ENCODE results near the gene VSTM2L.

The VSTM2L gene

GRCh38 chr20:37971561-37972127 is 68.7 kb downstream of the VSTM2L start:
- no peak for DNase-seq
- no peak overlapping the region for H2AFZ ChIP-seq (ENCODE audit: insufficient read depth, low read length, poor library complexity)
- H3K27ac ChIP-seq (ENCODE audit: low read depth, low read length), result no peak overlapping the region
- H3K18ac ChIP-seq (ENCODE audit: low read length), result no peak overlapping the region
- no peak overlapping the region for H2AK5ac ChIP-seq (ENCODE audit: low read length)
- H3K79me1 ChIP-seq (ENCODE audit: low read length), result no peaks in the 10 kb centered on the region
- H3K27me3 ChIP-seq (ENCODE audit: insufficient read depth, low read length), result no peaks in the 10 kb centered on the region
- H3K4ac ChIP-seq (ENCODE audit: low read depth, low read length), result no peak overlapping the region
- no peak overlapping the region for H3K4me3 ChIP-seq (ENCODE audit: low read depth, low read length)
- H3K4me1 ChIP-seq (ENCODE audit: control insufficient read depth in 1 of 2, insufficient read depth in 2 of 2, low read length in 2 of 2), result peaks cover 0 to 5% of the 10 kb centered on the region in 2 experiments
- no peak overlapping the region for H3K9ac ChIP-seq (ENCODE audit: low read length)
- H2BK12ac ChIP-seq (ENCODE audit: low read length), result no peak overlapping the region
- WGBS (ENCODE audit: extremely low coverage, insufficient coverage, insufficient read length), result no CpG with 5 or more reads among the region's 5 CpGs
- peaks cover 2% of the 10 kb centered on the region for H3K9me3 ChIP-seq (ENCODE audit: insufficient read depth, low read depth, low read length)
- H3K23ac ChIP-seq (ENCODE audit: low read length), result no peak overlapping the region
- H3K79me2 ChIP-seq (ENCODE audit: control insufficient read depth, insufficient read depth, low read length, poor library complexity), result no peaks in the 10 kb centered on the region
- no peak overlapping the region for H4K91ac ChIP-seq (ENCODE audit: low read depth, low read length)
- H3K14ac ChIP-seq (ENCODE audit: low read length), result no peak overlapping the region
- H4K8ac ChIP-seq (ENCODE audit: low read depth, low read length), result no peak overlapping the region
- no peak overlapping the region for H2BK120ac ChIP-seq (ENCODE audit: insufficient read depth, low read length, poor library complexity)
- no peaks in the 10 kb centered on the region for H3K36me3 ChIP-seq (ENCODE audit: control insufficient read depth in 1 of 2, insufficient read depth in 2 of 2, low read length in 2 of 2)
- no peak overlapping the region for H4K12ac ChIP-seq (ENCODE audit: low read depth, low read length)
- no peak overlapping the region for H2BK5ac ChIP-seq (ENCODE audit: low read depth, low read length, poor library complexity)
- H3K4me2 ChIP-seq (ENCODE audit: low read length), result no peak overlapping the region

DNA sequence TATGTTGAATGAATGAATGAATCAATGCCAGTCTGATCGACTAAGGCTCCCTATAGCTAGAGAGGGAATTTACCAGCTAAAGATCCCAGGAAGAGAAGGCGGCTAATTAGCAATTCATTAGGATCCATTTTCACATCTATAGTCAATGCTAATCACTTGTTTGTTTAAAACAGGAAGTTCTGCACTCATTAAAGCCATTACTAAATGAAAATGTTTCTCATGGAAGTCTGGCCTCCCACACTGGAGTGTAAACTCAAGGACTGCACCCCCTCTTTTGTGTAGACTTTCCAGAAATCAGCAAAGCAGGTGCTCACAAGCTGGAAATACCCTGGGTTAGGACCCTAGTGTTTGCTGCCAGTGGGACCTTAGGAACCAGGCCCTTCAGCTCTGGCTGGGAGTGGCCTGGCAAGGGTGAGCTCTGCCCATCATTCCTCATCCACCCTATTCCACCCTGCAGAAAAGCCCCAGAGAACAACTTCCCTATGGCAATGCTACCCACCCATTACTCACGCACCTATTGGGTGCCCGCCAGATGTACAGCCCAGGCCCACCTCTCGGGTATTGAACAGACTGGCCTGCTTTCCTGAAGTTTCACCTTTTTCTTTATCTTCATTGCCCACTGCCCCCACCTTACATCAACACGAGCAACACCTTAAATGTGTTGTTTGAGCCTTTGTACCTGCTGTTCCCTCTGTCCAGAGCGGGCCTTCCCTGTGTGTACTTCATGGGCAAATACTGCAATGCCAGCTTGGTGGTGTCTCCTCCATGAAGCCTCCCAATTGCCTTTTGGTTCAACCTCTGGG is 69.5 kb downstream of the VSTM2L start:
- peaks cover 0 to 5% of the 10 kb centered on the region in 2 experiments for H3K4me1 ChIP-seq (ENCODE audit: control insufficient read depth in 1 of 2, insufficient read depth in 2 of 2, low read length in 2 of 2)
- no peaks in the 10 kb centered on the region for H3K27me3 ChIP-seq (ENCODE audit: insufficient read depth, low read length)
- H3K9ac ChIP-seq (ENCODE audit: low read length), result no peak overlapping the region
- H3K14ac ChIP-seq (ENCODE audit: low read length), result no peak overlapping the region
- H3K79me2 ChIP-seq (ENCODE audit: control insufficient read depth, insufficient read depth, low read length, poor library complexity), result no peaks in the 10 kb centered on the region
- no peak overlapping the region for H3K4me2 ChIP-seq (ENCODE audit: low read length)
- H3K4ac ChIP-seq (ENCODE audit: low read depth, low read length), result no peak overlapping the region
- H4K91ac ChIP-seq (ENCODE audit: low read depth, low read length), result no peak overlapping the region
- H2AK5ac ChIP-seq (ENCODE audit: low read length), result no peak overlapping the region
- no peaks in the 10 kb centered on the region for H3K36me3 ChIP-seq (ENCODE audit: control insufficient read depth in 1 of 2, insufficient read depth in 2 of 2, low read length in 2 of 2)
- H3K18ac ChIP-seq (ENCODE audit: low read length), result no peak overlapping the region
- no peak overlapping the region for H3K23ac ChIP-seq (ENCODE audit: low read length)
- H2AFZ ChIP-seq (ENCODE audit: insufficient read depth, low read length, poor library complexity), result no peak overlapping the region
- no peak overlapping the region for H2BK120ac ChIP-seq (ENCODE audit: insufficient read depth, low read length, poor library complexity)
- no peaks in the 10 kb centered on the region for H3K79me1 ChIP-seq (ENCODE audit: low read length)
- WGBS (ENCODE audit: extremely low coverage, insufficient coverage, insufficient read length), result no CpG with 5 or more reads among the region's 7 CpGs
- no peak overlapping the region for H3K4me3 ChIP-seq (ENCODE audit: low read depth, low read length)
- no peak overlapping the region for H2BK5ac ChIP-seq (ENCODE audit: low read depth, low read length, poor library complexity)
- H2BK12ac ChIP-seq (ENCODE audit: low read length), result no peak overlapping the region
- peaks cover 2% of the 10 kb centered on the region for H3K9me3 ChIP-seq (ENCODE audit: insufficient read depth, low read depth, low read length)
- H4K12ac ChIP-seq (ENCODE audit: low read depth, low read length), result no peak overlapping the region
- H4K8ac ChIP-seq (ENCODE audit: low read depth, low read length), result no peak overlapping the region
- H3K27ac ChIP-seq (ENCODE audit: low read depth, low read length), result no peak overlapping the region
- no peak for DNase-seq

- H4K8ac ChIP-seq (ENCODE audit: low read depth, low read length), result no peak overlapping the region
- no peak overlapping the region for H3K4me2 ChIP-seq (ENCODE audit: low read length)
- H2AK5ac ChIP-seq (ENCODE audit: low read length), result no peak overlapping the region
- H2BK12ac ChIP-seq (ENCODE audit: low read length), result no peak overlapping the region
- H3K18ac ChIP-seq (ENCODE audit: low read length), result no peak overlapping the region
- peaks cover 4% of the 10 kb centered on the region for H3K9me3 ChIP-seq (ENCODE audit: insufficient read depth, low read depth, low read length)
- H3K4me3 ChIP-seq (ENCODE audit: low read depth, low read length), result no peak overlapping the region
- no peak overlapping the region for H3K4ac ChIP-seq (ENCODE audit: low read depth, low read length)
- no peak overlapping the region for H2BK120ac ChIP-seq (ENCODE audit: insufficient read depth, low read length, poor library complexity)
- H3K27me3 ChIP-seq (ENCODE audit: insufficient read depth, low read length), result no peaks in the 10 kb centered on the region
- WGBS (ENCODE audit: extremely low coverage, insufficient coverage, insufficient read length), result no CpG with 5 or more reads among the region's 12 CpGs
- no peak overlapping the region for H4K12ac ChIP-seq (ENCODE audit: low read depth, low read length)
- no peak overlapping the region for H4K91ac ChIP-seq (ENCODE audit: low read depth, low read length)
- H3K27ac ChIP-seq (ENCODE audit: low read depth, low read length), result no peak overlapping the region
- H3K4me1 ChIP-seq (ENCODE audit: control insufficient read depth in 1 of 2, insufficient read depth in 2 of 2, low read length in 2 of 2), result peaks cover 0 to 5% of the 10 kb centered on the region in 2 experiments
- no peaks in the 10 kb centered on the region for H3K79me1 ChIP-seq (ENCODE audit: low read length)
- no peak overlapping the region for H3K9ac ChIP-seq (ENCODE audit: low read length)
- no peak overlapping the region for H2BK5ac ChIP-seq (ENCODE audit: low read depth, low read length, poor library complexity)
- H2AFZ ChIP-seq (ENCODE audit: insufficient read depth, low read length, poor library complexity), result no peak overlapping the region
- no peaks in the 10 kb centered on the region for H3K79me2 ChIP-seq (ENCODE audit: control insufficient read depth, insufficient read depth, low read length, poor library complexity)
- H3K36me3 ChIP-seq (ENCODE audit: control insufficient read depth in 1 of 2, insufficient read depth in 2 of 2, low read length in 2 of 2), result no peaks in the 10 kb centered on the region
- no peak for DNase-seq
- no peak overlapping the region for H3K14ac ChIP-seq (ENCODE audit: low read length)
- H3K23ac ChIP-seq (ENCODE audit: low read length), result no peak overlapping the region
Observed at GRCh38 chr20:37973059-37973910, 70.4 kb downstream of the VSTM2L start.

- Histone ChIP-seq H3K79me1 (ENCODE audit: low read length) (no peaks in the 10 kb centered on the region), H3K36me3 (ENCODE audit: control insufficient read depth in 1 of 2, insufficient read depth in 2 of 2, low read length in 2 of 2) (peaks cover 0 to 3% of the 10 kb centered on the region in 2 experiments), H4K8ac (ENCODE audit: low read depth, low read length) (no peak overlapping the region), H4K12ac (ENCODE audit: low read depth, low read length) (no peak overlapping the region), H3K23ac (ENCODE audit: low read length) (no peak overlapping the region), H3K9me3 (ENCODE audit: insufficient read depth, low read depth, low read length) (peaks cover 2% of the 10 kb centered on the region), H3K79me2 (ENCODE audit: control insufficient read depth, insufficient read depth, low read length, poor library complexity) (no peaks in the 10 kb centered on the region), H2BK120ac (ENCODE audit: insufficient read depth, low read length, poor library complexity) (no peak overlapping the region), H3K4ac (ENCODE audit: low read depth, low read length) (no peak overlapping the region), H3K4me3 (ENCODE audit: low read depth, low read length) (no peak overlapping the region), H4K91ac (ENCODE audit: low read depth, low read length) (no peak overlapping the region), H3K27me3 (ENCODE audit: insufficient read depth, low read length) (no peaks in the 10 kb centered on the region), H2BK12ac (ENCODE audit: low read length) (no peak overlapping the region), H3K4me1 (ENCODE audit: control insufficient read depth in 1 of 2, insufficient read depth in 2 of 2, low read length in 2 of 2) (no peaks in the 10 kb centered on the region), H2AK5ac (ENCODE audit: low read length) (no peak overlapping the region), H3K14ac (ENCODE audit: low read length) (no peak overlapping the region), H3K18ac (ENCODE audit: low read length) (no peak overlapping the region), H2AFZ (ENCODE audit: insufficient read depth, low read length, poor library complexity) (no peak overlapping the region), H3K9ac (ENCODE audit: low read length) (no peak overlapping the region), H2BK5ac (ENCODE audit: low read depth, low read length, poor library complexity) (no peak overlapping the region), H3K27ac (ENCODE audit: low read depth, low read length) (no peak overlapping the region), H3K4me2 (ENCODE audit: low read length) (no peak overlapping the region)
- no CpG with 5 or more reads among the region's 10 CpGs for WGBS (ENCODE audit: extremely low coverage, insufficient coverage, insufficient read length)
- DNase-seq, result no peak
Observed at GRCh38 chr20:37976887-37977286, 74.0 kb downstream of the VSTM2L start.
